Measurements from ENCODE around the gene KIAA1671. TPM values are rescaled to one million over a fixed set of nuclear protein-coding genes. Genes with fewer than 3 reads are reported as not detected.

Gene KIAA1671
- total and polyA plus RNA-seq, 9 of the 15 experiments (the other 6 are each of a cell fraction or from before 2014, with no cell fraction given): under 0.01 to 0.11 (median 0.02) TPM; not detected in 5

GRCh38 chr22:24990344-24990905, 37.9 kb downstream of the KIAA1671 start:
- no peaks in the 10 kb centered on the region; a peak in 1 of 5 replicates for H3K4me1 ChIP-seq (replicated peaks in 1 of 2; ENCODE audit: control insufficient read depth in 2 of 2, insufficient read depth in 2 of 2, low read length in 2 of 2)
- no peaks in the 10 kb centered on the region for H3K79me2 ChIP-seq (ENCODE audit: control insufficient read depth, insufficient read depth, low read length)
- H3K9me1 ChIP-seq (ENCODE audit: control insufficient read depth, insufficient read depth, low read length): no peaks in the 10 kb centered on the region
- H2AFZ ChIP-seq (ENCODE audit: low read depth, low read length): no peak overlapping the region
- no peak overlapping the region for H3K4me3 ChIP-seq
- intact Hi-C loops (cut with micrococcal nuclease) (no loop called here), in situ Hi-C loops (cut with MboI) (no loop called here)
- no peak for ATAC-seq
- no peak overlapping the region for H3K9ac ChIP-seq (ENCODE audit: insufficient read depth in 1 of 2, low read depth in 2 of 2, low read length in 2 of 2)
- no peak overlapping the region for H3K27ac ChIP-seq (ENCODE audit: extremely low read depth, low read depth, low read length)
- no peak for FAIRE-seq
- 2% methylated on average over 9 of the region's 10 CpGs for WGBS (ENCODE audit: insufficient coverage, low coverage, missing lambda C conversion rate)
- no peaks in the 10 kb centered on the region for H3K9me3 ChIP-seq (replicated peaks; ENCODE audit: control insufficient read depth, insufficient read depth, low read depth, low read length)
- H3K27me3 ChIP-seq (ENCODE audit: control insufficient read depth in 2 of 2, insufficient read depth in 2 of 2, low read length in 2 of 2): peaks cover 0 to 13% of the 10 kb centered on the region in 2 experiments; a peak in 2 of 5 replicates
- H4K20me1 ChIP-seq (replicated peaks; ENCODE audit: control insufficient read depth, insufficient read depth, low read length): no peaks in the 10 kb centered on the region
- ChIA-PET POLR2A (no interaction called here), CTCF (ENCODE audit: low intra/inter-chr PET ratio) (no interaction called here)
- H3K36me3 ChIP-seq (ENCODE audit: control insufficient read depth, insufficient read depth, low read length): no peaks in the 10 kb centered on the region
- DNase-seq (ENCODE audit: extremely low read depth in 1 of 4, low spot score in 3 of 4): no peak
- no TSS peak for BruUV-seq (replicated peaks)
- no peak overlapping the region for H3K4me2 ChIP-seq (ENCODE audit: insufficient read depth, low read length)
- TF ChIP-seq IRF9 (tag; IDR thresholded peaks at IDR 0.05) (no peak), XRCC3 (IDR thresholded peaks at IDR 0.05) (no peak), NEUROD1 (IDR thresholded peaks at IDR 0.05; ENCODE audit: borderline replicate concordance, low read depth, low read length, partially characterized antibody) (no peak), CREB3L1 (IDR thresholded peaks at IDR 0.05; ENCODE audit: borderline replicate concordance, low read depth) (no peak), ZNF57 (CRISPR knock-in tag; IDR thresholded peaks at IDR 0.05) (no peak), SREBF1 (IDR thresholded peaks at IDR 0.05; ENCODE audit: borderline replicate concordance, low read depth, low read length) (no peak), HDAC6 (IDR thresholded peaks at IDR 0.05; ENCODE audit: low read depth, low read length) (no peak), ZNF668 (CRISPR knock-in tag; IDR thresholded peaks at IDR 0.05) (no peak), ZNF184 (CRISPR knock-in tag; IDR thresholded peaks at IDR 0.05) (no peak), POLR3A (IDR thresholded peaks at IDR 0.05; ENCODE audit: borderline replicate concordance, extremely low read depth, insufficient read depth, insufficient read length) (no peak), MCM7 (IDR thresholded peaks at IDR 0.05) (no peak), PURB (CRISPR knock-in tag; IDR thresholded peaks at IDR 0.05; ENCODE audit: low read depth) (no peak), MAX (CRISPR knock-in tag; IDR thresholded peaks at IDR 0.05) (no peak), THAP12 (CRISPR knock-in tag; IDR thresholded peaks at IDR 0.05) (no peak), ZBTB7A (IDR thresholded peaks at IDR 0.05; ENCODE audit: borderline replicate concordance, control insufficient read depth, low read depth, low read length) (no peak)
